NT2/D1 (cell line): ENCODE results near the gene SLC44A4.

Experiments used
- YY1 ChIP-seq: IDR thresholded peaks from 2 replicates; pipeline ENCODE4 v1.6.1; 2011; ENCODE audit not compliant: insufficient read length, insufficient read depth
- ZNF274 ChIP-seq: IDR thresholded peaks from 2 replicates; pipeline ENCODE4 v1.6.1; 2011; ENCODE audit warnings: mild to moderate bottlenecking, low read depth, low read length

DNA sequence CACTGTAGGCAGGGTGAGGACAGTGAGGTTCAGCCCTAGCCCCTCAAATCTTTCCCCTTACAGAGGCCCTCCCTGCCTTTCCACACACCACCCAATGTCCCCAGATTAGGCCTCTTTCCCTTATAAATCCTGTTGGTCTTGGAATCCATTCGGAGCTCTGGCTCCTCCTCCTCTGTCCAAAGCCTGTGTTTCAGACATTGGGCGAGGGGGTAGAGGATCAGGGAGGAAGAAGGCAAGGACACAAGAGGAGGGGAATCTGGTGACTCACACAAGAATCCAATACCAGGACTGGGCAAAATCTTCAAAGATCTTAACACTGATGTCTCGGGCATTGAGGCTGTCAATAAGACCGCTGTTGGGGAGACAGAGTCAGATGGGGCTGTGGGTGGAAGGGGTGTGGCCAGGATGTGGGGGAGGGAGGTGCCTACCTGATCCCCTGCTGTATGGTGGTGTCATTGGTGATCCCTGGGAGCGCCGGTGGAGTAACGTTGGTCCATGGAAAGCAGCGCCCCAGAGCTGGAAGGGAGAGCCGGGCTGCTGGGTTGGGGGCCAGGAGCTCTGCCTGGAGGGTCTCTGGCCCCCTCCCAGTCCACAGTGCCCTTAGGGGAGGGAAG lies 7.6 kb downstream of the SLC44A4 start:
- TF ChIP-seq YY1: no peak
- no peak for TF ChIP-seq ZNF274
